ENCODE data around the gene TMPRSS15. TPM values are rescaled to one million over a fixed set of nuclear protein-coding genes. Genes with fewer than 3 reads are reported as not detected.
A peak's percentile ranks its signal among the peaks of the same experiment; 100 is the strongest.

TMPRSS15 gene
- total RNA-seq, 1 donor from 2014 or later = not detected

DNA sequence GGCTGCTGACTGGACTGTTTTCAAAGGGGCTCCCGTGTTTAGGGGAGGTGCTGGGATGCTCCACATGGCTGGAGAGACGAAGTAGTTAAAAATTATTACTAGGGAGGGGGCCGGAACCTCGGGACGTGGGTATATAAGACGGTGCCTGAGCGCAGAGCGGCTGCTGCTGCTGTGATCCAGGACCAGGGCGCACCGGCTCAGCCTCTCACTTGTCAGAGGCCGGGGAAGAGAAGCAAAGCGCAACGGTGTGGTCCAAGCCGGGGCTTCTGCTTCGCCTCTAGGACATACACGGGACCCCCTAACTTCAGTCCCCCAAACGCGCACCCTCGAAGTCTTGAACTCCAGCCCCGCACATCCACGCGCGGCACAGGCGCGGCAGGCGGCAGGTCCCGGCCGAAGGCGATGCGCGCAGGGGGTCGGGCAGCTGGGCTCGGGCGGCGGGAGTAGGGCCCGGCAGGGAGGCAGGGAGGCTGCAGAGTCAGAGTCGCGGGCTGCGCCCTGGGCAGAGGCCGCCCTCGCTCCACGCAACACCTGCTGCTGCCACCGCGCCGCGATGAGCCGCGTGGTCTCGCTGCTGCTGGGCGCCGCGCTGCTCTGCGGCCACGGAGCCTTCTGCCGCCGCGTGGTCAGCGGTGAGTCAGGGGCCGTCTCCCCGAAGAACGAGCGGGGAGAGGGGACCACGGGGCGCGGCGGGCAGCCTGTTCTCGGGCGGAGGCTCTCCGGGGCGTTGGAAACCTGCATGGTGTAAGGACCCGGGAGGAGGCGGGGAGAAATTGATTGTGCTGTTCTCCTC is 158.7 kb downstream of the TMPRSS15 start, which contains the start of gene CHODL:
TSS of gene CHODL (plus strand) at position 163 of the 793 bp plus-strand sequence. CDS start at position 554, 391 bp downstream.
- no peak for DNase-seq (ENCODE audit: low spot score)
- H3K4me1 Mint-ChIP-seq (ENCODE audit: low read depth) = peaks cover 15% of the 10 kb centered on the region
- TF ChIP-seq, protein P1, sequence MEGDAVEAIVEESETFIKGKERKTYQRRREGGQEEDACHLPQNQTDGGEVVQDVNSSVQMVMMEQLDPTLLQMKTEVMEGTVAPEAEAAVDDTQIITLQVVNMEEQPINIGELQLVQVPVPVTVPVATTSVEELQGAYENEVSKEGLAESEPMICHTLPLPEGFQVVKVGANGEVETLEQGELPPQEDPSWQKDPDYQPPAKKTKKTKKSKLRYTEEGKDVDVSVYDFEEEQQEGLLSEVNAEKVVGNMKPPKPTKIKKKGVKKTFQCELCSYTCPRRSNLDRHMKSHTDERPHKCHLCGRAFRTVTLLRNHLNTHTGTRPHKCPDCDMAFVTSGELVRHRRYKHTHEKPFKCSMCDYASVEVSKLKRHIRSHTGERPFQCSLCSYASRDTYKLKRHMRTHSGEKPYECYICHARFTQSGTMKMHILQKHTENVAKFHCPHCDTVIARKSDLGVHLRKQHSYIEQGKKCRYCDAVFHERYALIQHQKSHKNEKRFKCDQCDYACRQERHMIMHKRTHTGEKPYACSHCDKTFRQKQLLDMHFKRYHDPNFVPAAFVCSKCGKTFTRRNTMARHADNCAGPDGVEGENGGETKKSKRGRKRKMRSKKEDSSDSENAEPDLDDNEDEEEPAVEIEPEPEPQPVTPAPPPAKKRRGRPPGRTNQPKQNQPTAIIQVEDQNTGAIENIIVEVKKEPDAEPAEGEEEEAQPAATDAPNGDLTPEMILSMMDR (IDR thresholded peaks at IDR 0.05) = no peak
- H3K9me3 Mint-ChIP-seq (ENCODE audit: low read depth) = no peaks in the 10 kb centered on the region
- peaks cover 40% of the 10 kb centered on the region for H3K27me3 Mint-ChIP-seq (ENCODE audit: low read depth)
- H3K36me3 Mint-ChIP-seq (ENCODE audit: low read depth) = peaks cover 2% of the 10 kb centered on the region
- peak within 1 kb of the TSS; percentile 63 for H3K4me3 Mint-ChIP-seq (ENCODE audit: unreplicated experiment)
- no peak within 1 kb of the TSS for H3K27ac Mint-ChIP-seq (ENCODE audit: unreplicated experiment)

DNA sequence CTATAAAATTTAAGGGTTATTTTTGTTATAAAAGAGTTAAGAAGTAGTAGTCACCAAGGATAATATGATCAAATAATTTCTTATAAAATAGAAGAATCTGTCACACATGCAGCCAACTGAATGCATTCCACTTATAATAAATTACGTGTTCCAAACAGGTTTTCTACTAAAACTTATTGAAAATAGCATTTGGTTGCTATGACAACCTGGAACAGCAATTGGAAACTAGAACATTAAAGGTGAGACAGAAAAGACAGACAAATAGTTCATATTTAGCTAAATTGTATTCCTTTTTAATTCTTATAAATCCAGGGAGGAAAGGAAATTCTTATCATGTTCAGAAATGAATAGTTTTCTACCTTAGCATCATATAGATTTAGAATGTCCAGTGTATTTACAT is 168.0 kb downstream of the TMPRSS15 start:
- TF ChIP-seq, protein P1 (IDR thresholded peaks at IDR 0.05) = no peak
- H3K27me3 Mint-ChIP-seq (ENCODE audit: low read depth) = peaks cover 6% of the 10 kb centered on the region
- H3K27ac Mint-ChIP-seq (ENCODE audit: unreplicated experiment) = no peak overlapping the region
- no peak overlapping the region for H3K4me3 Mint-ChIP-seq (ENCODE audit: unreplicated experiment)
- no peak for DNase-seq (ENCODE audit: low spot score)
- H3K36me3 Mint-ChIP-seq (ENCODE audit: low read depth) = no peaks in the 10 kb centered on the region
- no peaks in the 10 kb centered on the region for H3K4me1 Mint-ChIP-seq (ENCODE audit: low read depth)
- peaks cover 2% of the 10 kb centered on the region for H3K9me3 Mint-ChIP-seq (ENCODE audit: low read depth)

DNA sequence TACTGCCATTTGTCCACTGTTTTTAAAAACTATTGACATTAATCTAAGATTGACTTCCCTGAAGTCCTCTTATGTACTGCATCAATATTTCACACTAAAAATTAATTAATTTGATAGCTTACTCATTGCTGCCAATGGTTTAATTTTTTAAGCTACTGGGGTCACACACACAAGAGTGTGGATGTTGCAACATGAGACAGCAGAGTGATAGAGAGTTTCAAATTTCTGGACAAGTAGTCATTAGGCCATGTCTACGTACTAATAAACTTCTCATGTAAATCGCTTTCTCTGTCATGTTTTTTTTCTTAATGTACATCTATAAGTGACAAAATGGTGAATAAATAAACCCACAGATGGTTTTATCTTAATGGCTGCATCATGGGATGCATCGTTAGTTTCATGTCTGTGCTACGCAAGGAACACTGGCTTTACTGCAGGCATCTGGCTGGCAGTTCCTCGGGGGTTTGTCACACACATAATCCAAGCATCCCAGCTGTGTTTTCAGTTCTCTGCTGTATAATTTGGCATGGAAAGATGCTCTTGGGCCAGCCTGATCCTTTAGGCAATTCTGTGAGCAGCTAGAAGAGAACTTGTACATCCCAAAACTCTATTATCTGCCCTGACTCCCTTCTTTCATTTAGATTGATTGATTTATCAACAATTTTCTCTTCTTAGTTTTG is 175.4 kb downstream of the TMPRSS15 start:
- H3K4me3 Mint-ChIP-seq (ENCODE audit: unreplicated experiment) = no peak overlapping the region
- H3K9me3 Mint-ChIP-seq (ENCODE audit: low read depth) = peaks cover 2% of the 10 kb centered on the region
- H3K27ac Mint-ChIP-seq (ENCODE audit: unreplicated experiment) = no peak overlapping the region
- H3K36me3 Mint-ChIP-seq (ENCODE audit: low read depth) = no peaks in the 10 kb centered on the region
- TF ChIP-seq, protein P1 (IDR thresholded peaks at IDR 0.05) = no peak
- H3K27me3 Mint-ChIP-seq (ENCODE audit: low read depth) = no peaks in the 10 kb centered on the region
- H3K4me1 Mint-ChIP-seq (ENCODE audit: low read depth) = no peaks in the 10 kb centered on the region
- no peak for DNase-seq (ENCODE audit: low spot score)

DNA sequence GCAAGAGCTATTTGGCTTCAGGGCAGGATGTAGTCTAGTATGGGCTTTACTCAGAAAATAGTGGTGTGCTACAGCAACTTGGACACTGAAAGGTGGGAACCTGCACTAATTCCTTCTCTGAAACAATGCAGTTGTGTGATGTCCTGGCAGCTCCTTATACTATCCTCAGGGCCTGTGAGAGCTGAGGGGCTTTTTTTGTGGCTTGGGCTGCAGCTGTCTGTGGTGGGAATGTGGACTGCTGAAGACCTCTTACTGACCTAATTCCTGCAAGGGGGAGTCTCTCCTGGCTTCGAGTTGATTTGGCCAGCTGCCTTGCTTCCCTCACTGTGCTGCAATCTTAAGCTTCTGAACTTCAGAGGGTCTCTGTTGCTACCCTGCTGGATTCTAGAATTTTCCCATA is 181.2 kb downstream of the TMPRSS15 start:
- Mint-ChIP-seq H3K9me3 (ENCODE audit: low read depth) (peaks cover 24% of the 10 kb centered on the region), H3K36me3 (ENCODE audit: low read depth) (peaks cover 2% of the 10 kb centered on the region), H3K4me3 (ENCODE audit: unreplicated experiment) (no peak overlapping the region), H3K4me1 (ENCODE audit: low read depth) (no peaks in the 10 kb centered on the region), H3K27ac (ENCODE audit: unreplicated experiment) (no peak overlapping the region), H3K27me3 (ENCODE audit: low read depth) (no peaks in the 10 kb centered on the region)
- DNase-seq (ENCODE audit: low spot score) = no peak
- TF ChIP-seq, protein P1 (IDR thresholded peaks at IDR 0.05) = no peak

DNA sequence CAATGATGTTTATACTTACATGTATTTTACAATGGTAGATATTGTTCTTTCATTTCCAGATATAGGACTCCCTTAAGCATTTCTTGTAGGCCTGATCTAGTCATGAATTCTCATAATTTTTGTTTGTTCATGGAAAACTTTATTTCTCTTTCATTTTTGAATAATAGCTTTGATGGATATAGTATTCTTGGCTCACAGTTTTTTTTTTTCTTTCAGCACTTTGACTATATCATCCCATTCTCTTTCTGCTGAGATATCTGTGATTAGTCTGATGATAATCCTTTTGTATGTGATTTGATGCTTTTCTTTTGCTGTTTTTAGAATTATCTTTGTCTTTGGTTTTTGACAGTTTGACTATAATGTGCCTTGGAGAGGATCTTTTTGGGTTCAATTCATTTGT is 183.1 kb downstream of the TMPRSS15 start:
- no peaks in the 10 kb centered on the region for H3K4me1 Mint-ChIP-seq (ENCODE audit: low read depth)
- H3K4me3 Mint-ChIP-seq (ENCODE audit: unreplicated experiment) = no peak overlapping the region
- H3K36me3 Mint-ChIP-seq (ENCODE audit: low read depth) = peaks cover 2% of the 10 kb centered on the region
- peaks cover 24% of the 10 kb centered on the region for H3K9me3 Mint-ChIP-seq (ENCODE audit: low read depth)
- TF ChIP-seq, protein P1 (IDR thresholded peaks at IDR 0.05) = no peak
- H3K27me3 Mint-ChIP-seq (ENCODE audit: low read depth) = no peaks in the 10 kb centered on the region
- no peak for DNase-seq (ENCODE audit: low spot score)
- no peak overlapping the region for H3K27ac Mint-ChIP-seq (ENCODE audit: unreplicated experiment)
